Smooth muscle cell (in vitro differentiated cells): ENCODE results near the gene PDC. TPM values are rescaled to one million over a fixed set of nuclear protein-coding genes. Genes with fewer than 3 reads are reported as not detected.
"Not testable (repeated sequence)": the region's sequence is repeated elsewhere in the genome, so short reads cannot be mapped to it uniquely, and the experiment has no call there.

Source experiments
- DNase-seq: peaks from one replicate; lab custom pipeline; 2025; ENCODE audit not compliant: unreplicated experiment; lab: John Stamatoyannopoulos, UW
- H2AFZ ChIP-seq: fragments of 200-600 bp; sonication (generic); 2 replicates; pipeline ENCODE4 v1.6.0; 2016; ENCODE audit warnings: antibody characterized with exemption, low read depth, mild to moderate bottlenecking
- H3F3A ChIP-seq: fragments of 200-600 bp; sonication (generic); 2 replicates; pipeline ENCODE4 v1.6.0; 2017; ENCODE audit warnings: antibody characterized with exemption, low read depth
- H3K27ac ChIP-seq: fragments of 200-600 bp; sonication (generic); 2 replicates; pipeline ENCODE4 v1.5.1; 2016; ENCODE audit warnings: low read depth, mild to moderate bottlenecking
- H3K27me3 ChIP-seq: fragments of 200-600 bp; sonication (generic); 2 replicates; pipeline ENCODE4 v1.6.1; 2016; ENCODE audit warnings: low read depth, mild to moderate bottlenecking
- H3K36me3 ChIP-seq: fragments of 200-600 bp; sonication (generic); 2 replicates; pipeline ENCODE4 v1.5.1; 2016; ENCODE audit warnings: low read depth
- H3K4me1 ChIP-seq: fragments of 200-600 bp; sonication (generic); 2 replicates; pipeline ENCODE4 v1.5.1; 2016; ENCODE audit warnings: low read depth
- H3K4me2 ChIP-seq: fragments of 200-600 bp; sonication (generic); 2 replicates; pipeline ENCODE4 v1.6.0; 2016; ENCODE audit warnings: mild to moderate bottlenecking
- H3K4me3 ChIP-seq: fragments of 200-600 bp; sonication (generic); 2 replicates; pipeline ENCODE4 v1.5.1; 2016; ENCODE audit warnings: mild to moderate bottlenecking
- H3K79me2 ChIP-seq: fragments of 200-600 bp; sonication (generic); 2 replicates; pipeline ENCODE4 v1.6.0; 2016; ENCODE audit warnings: low read depth, mild to moderate bottlenecking
- H3K9ac ChIP-seq: fragments of 200-600 bp; sonication (generic); 2 replicates; pipeline ENCODE4 v1.6.0; 2016; ENCODE audit warnings: low read depth
- H3K9me3 ChIP-seq: fragments of 200-600 bp; sonication (generic); replicated peaks from 2 replicates; pipeline ENCODE4 v1.5.1; 2016; ENCODE audit warnings: low read depth
- H4K20me1 ChIP-seq: fragments of 200-600 bp; sonication (generic); 2 replicates; pipeline ENCODE4 v1.6.0; 2016; ENCODE audit warnings: low read depth
- CTCF ChIP-seq: fragments of 200-600 bp; sonication (generic); IDR thresholded peaks from 2 replicates; pipeline ENCODE4 v1.5.1; 2017; ENCODE audit warnings: borderline replicate concordance, mild to moderate bottlenecking, antibody characterized with exemption; ENCODE audit not compliant: insufficient read depth, poor library complexity, severe bottlenecking
- WGBS: methylation state at CpG from one replicate; pipeline ENCODE4 v1.1.7; 2016; ENCODE audit warnings: low lambda C conversion rate; 5-methylcytosine and 5-hydroxymethylcytosine counted together
- polyA plus RNA-seq: library from polyadenylated mRNA; unstranded; fragments of >200 nt; fragmentation: Nextera tagmentation; extraction: Ambion mirVana; gene quantifications from 2 replicates; pipeline ENCODE4 v1.2.1, GENCODE V29; 2016
- total RNA-seq: library from RNA; depleted of rRNA; stranded (reverse); fragments of >200 nt; gene quantifications from 2 replicates; pipeline ENCODE4 v1.2.3, GENCODE V29; 2014

PDC gene
- total and polyA plus RNA-seq, 2 experiments from 2014 or later, result not detected

- peaks cover 36% of the 10 kb centered on the region for H3K36me3 ChIP-seq
- H4K20me1 ChIP-seq, result no peaks in the 10 kb centered on the region
- H2AFZ ChIP-seq, result no peak overlapping the region
- no peaks in the 10 kb centered on the region for H3K27me3 ChIP-seq
- H3K27ac ChIP-seq, result no peak overlapping the region
- H3K4me1 ChIP-seq, result no peaks in the 10 kb centered on the region
- no peaks in the 10 kb centered on the region for H3K9me3 ChIP-seq
- no peak overlapping the region for H3K4me3 ChIP-seq
- H3K79me2 ChIP-seq, result no peaks in the 10 kb centered on the region
- H3K4me2 ChIP-seq, result no peak overlapping the region
- DNase-seq, result no peak
- peak; percentile 56 for TF ChIP-seq CTCF
- H3F3A ChIP-seq, result no peaks in the 10 kb centered on the region
- 68% methylated on average over 5 of the region's 5 CpGs for WGBS
- H3K9ac ChIP-seq, result no peak overlapping the region
Observed at GRCh38 chr1:186404454-186405051, 56.4 kb downstream of the PDC start.

DNA sequence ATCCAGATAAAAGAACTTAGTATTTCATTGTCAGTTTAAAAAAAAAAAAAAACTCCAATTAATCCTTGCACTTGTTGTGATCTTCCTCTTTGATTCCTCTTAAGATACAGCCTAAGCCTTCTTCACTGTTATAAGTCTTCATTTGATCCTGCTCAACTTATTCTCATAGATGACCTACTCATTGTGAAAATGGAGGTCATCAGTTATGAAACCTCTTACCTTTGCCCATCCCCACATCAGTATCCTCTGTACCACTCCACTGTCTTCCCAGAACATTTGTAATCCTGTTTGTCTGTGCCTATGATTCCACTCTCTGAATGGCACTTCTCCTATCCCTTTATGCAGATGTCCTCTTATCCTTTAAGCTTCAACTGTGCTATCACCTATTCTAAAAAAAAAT, 57.3 kb downstream of the PDC start:
- Histone ChIP-seq H3K9me3 (no peaks in the 10 kb centered on the region), H4K20me1 (no peaks in the 10 kb centered on the region), H3K4me3 (no peak overlapping the region), H3K4me2 (no peak overlapping the region), H3K27ac (no peak overlapping the region), H3K36me3 (peaks cover 39% of the 10 kb centered on the region), H2AFZ (no peak overlapping the region), H3K79me2 (no peaks in the 10 kb centered on the region), H3F3A (no peaks in the 10 kb centered on the region), H3K9ac (no peak overlapping the region), H3K4me1 (no peaks in the 10 kb centered on the region), H3K27me3 (no peaks in the 10 kb centered on the region)
- no peak for DNase-seq
- TF ChIP-seq CTCF, result no peak

GRCh38 chr1:186401446-186401845, 59.5 kb downstream of the PDC start:
- not testable (repeated sequence) for DNase-seq, H2AFZ ChIP-seq, H3K79me2 ChIP-seq, H3K4me2 ChIP-seq, H3K9me3 ChIP-seq, H3K27ac ChIP-seq, H4K20me1 ChIP-seq, H3K9ac ChIP-seq, H3K4me1 ChIP-seq, H3K4me3 ChIP-seq, H3F3A ChIP-seq, H3K27me3 ChIP-seq
- H3K36me3 ChIP-seq, result peaks cover 31% of the 10 kb centered on the region
- 96% methylated on average over 2 of the region's 2 CpGs for WGBS

Other genes starting within 250 kb of the PDC start
- not detected in 2 replicates for gene PRG4, start 164.8 kb downstream of the PDC start, total RNA-seq
- not detected in 2 replicates for gene PRG4, start 164.8 kb downstream of the PDC start, polyA plus RNA-seq
- gene TPR, start 85.9 kb downstream of the PDC start, total RNA-seq, result 61.8 and 71.2 TPM in 2 replicates
- gene TPR, start 85.9 kb downstream of the PDC start, polyA plus RNA-seq, result 43.9 and 71.1 TPM in 2 replicates
- 27.4 and 36.9 TPM in 2 replicates for gene ODR4, start 85.3 kb downstream of the PDC start, total RNA-seq
- 17.5 and 19.3 TPM in 2 replicates for gene ODR4, start 85.3 kb downstream of the PDC start, polyA plus RNA-seq
- gene PTGS2, start 219.3 kb upstream of the PDC start, total RNA-seq, result 132 and 148 TPM in 2 replicates
- 37.2 and 57.3 TPM in 2 replicates for gene PTGS2, start 219.3 kb upstream of the PDC start, polyA plus RNA-seq